HCT116 (cell line): ENCODE results near the gene ZSCAN5C. TPM values are rescaled to one million over a fixed set of nuclear protein-coding genes. Genes with fewer than 3 reads are reported as not detected.
A peak's percentile ranks its signal among the peaks of the same experiment; 100 is the strongest.
"Not testable (repeated sequence)": the region's sequence is repeated elsewhere in the genome, so short reads cannot be mapped to it uniquely, and the experiment has no call there.

ENCODE experiments used
- ATAC-seq: fragments of 200-7000 bp; cut with Tn5 transposase; 2 replicates; pipeline ENCODE4 v1.9.1; 2020; ENCODE audit warnings: mild to moderate bottlenecking, moderate library complexity
- BruUV-seq: library from RNA; stranded (reverse); fragments of 400-500 nt; replicated peaks from 2 replicates; lab custom pipeline; 2021; lab: Mats Ljungman, UMichigan
- CTCF ChIA-PET: fragments of 300-600 bp; sonication (Branson Sonifier 250); formaldehyde crosslinking; loops from one replicate; lab custom pipeline; 2021; ENCODE audit warnings: antibody characterized with exemption; lab: Charles Lee
- POLR2A ChIA-PET: fragments of 300-600, 350-600 bp; sonication (Branson Sonifier 250); formaldehyde crosslinking; loops from one replicate; lab custom pipeline; 2021; ENCODE audit warnings: antibody characterized with exemption; lab: Charles Lee
- RAD21 ChIA-PET, 2 experiments: fragments of 300-600 bp; sonication (Branson Sonifier 250); formaldehyde crosslinking; loops; one replicate each; lab custom pipeline; 2023; ENCODE audit warnings: low total read pairs in 2 of 2; ENCODE audit not compliant: uncharacterized antibody in 2 of 2, unreplicated experiment in 2 of 2, low non-redundant PET in 1 of 2; lab: Charles Lee
- DNase-seq: peaks from one replicate; pipeline ENCODE4 v3.0.0-alpha.2; 2010; ENCODE audit warnings: low read depth, low spot score
- H2AFZ ChIP-seq: fragments of 200-600 bp; shearing (Covaris generic), sonication (generic); 2 replicates; pipeline ENCODE4 v1.6.1; 2017; ENCODE audit warnings: low read depth, mixed run types, mixed read lengths, antibody characterized with exemption, low read length; ENCODE audit not compliant: poor library complexity, severe bottlenecking
- H3K27ac ChIP-seq: 2 replicates; pipeline ENCODE4 v1.5.1; 2012; ENCODE audit warnings: low read depth, low read length
- H3K27me3 ChIP-seq: fragments of 200-600 bp; sonication (generic); 2 replicates; pipeline ENCODE4 v1.6.1; 2016; ENCODE audit warnings: mixed run types, low read length, mixed read lengths; ENCODE audit not compliant: insufficient read depth
- H3K36me3 ChIP-seq, 2 experiments: fragments of 200-500 bp in 1 of 2; fragments of 200-600 bp in 1 of 2; sonication (Bioruptor generic) in 1 of 2; sonication (generic) in 1 of 2; 2 replicates each; pipeline versions ENCODE4 v1.5.1 to v1.6.1; 2014 to 2016; ENCODE audit warnings: low read length in 2 of 2, inconsistent platforms in 1 of 2, mixed read lengths in 1 of 2, mixed run types in 1 of 2; ENCODE audit not compliant: insufficient read depth in 2 of 2, control insufficient read depth in 1 of 2
- H3K4me1 ChIP-seq, 2 experiments: fragments of 200-600 bp in 1 of 2; sonication (generic) in 1 of 2; 2 replicates each; pipeline versions ENCODE4 v1.5.1 to v1.6.1; 2012 to 2017; ENCODE audit warnings: low read length in 2 of 2, inconsistent platforms in 1 of 2, mild to moderate bottlenecking in 1 of 2, mixed read lengths in 1 of 2, mixed run types in 1 of 2, moderate library complexity in 1 of 2; ENCODE audit not compliant: insufficient read depth in 2 of 2, control insufficient read depth in 1 of 2
- H3K4me2 ChIP-seq: fragments of 200-600 bp; sonication (generic); 2 replicates; pipeline ENCODE4 v1.6.1; 2017; ENCODE audit warnings: mixed run types, low read length, mixed read lengths
- H3K4me3 ChIP-seq, 2 experiments: fragments of 200-600 bp in 1 of 2; sonication (generic) in 1 of 2; replicated peaks in 1 of 2; 2 replicates each; pipeline ENCODE4 v1.5.1; 2011 to 2016; ENCODE audit warnings: low read length in 2 of 2, control low read depth in 1 of 2, low read depth in 1 of 2, mild to moderate bottlenecking in 1 of 2, mixed read lengths in 1 of 2, mixed run types in 1 of 2
- H3K79me2 ChIP-seq: fragments of 200-600 bp; sonication (generic); 2 replicates; pipeline ENCODE4 v1.6.1; 2017; ENCODE audit warnings: mild to moderate bottlenecking, mixed run types, low read length, moderate library complexity, mixed read lengths; ENCODE audit not compliant: insufficient read depth
- H3K9ac ChIP-seq: fragments of 200-600 bp; sonication (generic); 2 replicates; pipeline ENCODE4 v1.6.1; 2016; ENCODE audit warnings: low read length, mixed read lengths
- H3K9me2 ChIP-seq: fragments of 200-600 bp; sonication (generic), shearing (Covaris generic); 2 replicates; pipeline ENCODE4 v1.6.1; 2017; ENCODE audit warnings: mixed run types, mild to moderate bottlenecking, moderate library complexity; ENCODE audit not compliant: insufficient read depth
- H3K9me3 ChIP-seq, 2 experiments: fragments of 200-500 bp in 1 of 2; fragments of 200-600 bp in 1 of 2; sonication (Bioruptor generic) in 1 of 2; sonication (generic) in 1 of 2; 2 replicates each; pipeline ENCODE4 v1.6.1; 2014 to 2017; ENCODE audit warnings: low read length in 2 of 2, mixed read lengths in 2 of 2, inconsistent platforms in 1 of 2, low read depth in 1 of 2, mild to moderate bottlenecking in 1 of 2, mixed run types in 1 of 2, moderate library complexity in 1 of 2; ENCODE audit not compliant: control insufficient read depth in 1 of 2, insufficient read depth in 1 of 2
- H4K20me1 ChIP-seq: fragments of 200-600 bp; sonication (generic), shearing (Covaris generic); 2 replicates; pipeline ENCODE4 v1.6.1; 2017; ENCODE audit warnings: mixed run types, mild to moderate bottlenecking, moderate library complexity; ENCODE audit not compliant: insufficient read depth
- CEBPB ChIP-seq: IDR thresholded peaks from 2 replicates; pipeline ENCODE4 v1.6.1; 2012; ENCODE audit warnings: low read depth
- CTCF ChIP-seq, 3 experiments: fragments of 200-600 bp in 1 of 3; sonication (generic) in 1 of 3; IDR thresholded peaks in 2 of 3; conservative IDR thresholded peaks in 1 of 3; 2 replicates each; pipeline ENCODE4 v1.5.1; 2012 to 2017; ENCODE audit warnings: low read depth in 2 of 3, low read length in 2 of 3, antibody characterized with exemption in 1 of 3, borderline replicate concordance in 1 of 3, control low read depth in 1 of 3, mild to moderate bottlenecking in 1 of 3, mixed read lengths in 1 of 3, mixed run types in 1 of 3, moderate library complexity in 1 of 3; ENCODE audit not compliant: insufficient read depth in 1 of 3
- EGR1 ChIP-seq: IDR thresholded peaks from 2 replicates; pipeline ENCODE4 v1.6.1; 2012; ENCODE audit warnings: low read depth
- EZH2 ChIP-seq: fragments of 200-600 bp; sonication (generic); IDR thresholded peaks from 2 replicates; pipeline ENCODE4 v1.6.1; 2017; ENCODE audit warnings: antibody characterized with exemption, mixed run types
- POLR2AphosphoS5 ChIP-seq: IDR thresholded peaks from 2 replicates; pipeline ENCODE4 v1.6.1; 2011; ENCODE audit warnings: mild to moderate bottlenecking, low read depth, low read length, moderate library complexity
- intact Hi-C: fragments of 100-400 bp; cut with micrococcal nuclease; formaldehyde crosslinking; loops from 2 replicates; pipeline ENCODE4 v1.10.0; 2022
- total RNA-seq: library from RNA; stranded (reverse); gene quantifications from one replicate; pipeline ENCODE4 v1.2.1, GENCODE V29; 2021; ENCODE audit not compliant: unreplicated experiment
- TF ChIP-seq, protein P1 (sequence below): IDR thresholded peaks from 2 replicates; pipeline ENCODE4 v1.6.1; 2012

Gene ZSCAN5C
- total RNA-seq, 1 experiment from 2014 or later: not detected

DNA sequence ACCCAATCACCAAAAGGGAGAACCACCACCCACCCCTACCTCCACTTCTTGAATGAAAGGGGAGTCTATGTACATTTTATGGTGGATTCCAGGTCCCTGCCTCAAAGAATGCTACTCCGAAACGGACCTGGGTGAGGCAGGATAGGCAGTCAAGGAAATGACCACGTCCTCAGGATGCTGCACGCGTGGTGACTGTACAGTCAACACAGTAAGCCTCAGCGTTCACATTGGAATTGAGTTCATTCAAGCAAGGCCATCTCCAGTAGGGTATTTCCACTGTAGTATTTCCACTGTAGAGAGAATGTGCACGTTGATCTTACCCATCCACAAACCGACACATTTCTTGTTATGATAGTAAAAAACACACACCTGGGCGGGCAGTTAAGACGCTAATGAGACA is 16.9 kb downstream of the ZSCAN5C start:
- H4K20me1 ChIP-seq: no peaks in the 10 kb centered on the region
- ATAC-seq: no peak
- no peaks in the 10 kb centered on the region for H3K9me3 ChIP-seq
- no peak overlapping the region for H2AFZ ChIP-seq
- intact Hi-C loops: no loop called here
- TF ChIP-seq CTCF (IDR thresholded peaks at IDR 0.05 in 2 of 3, conservative IDR thresholded peaks at IDR 0.05 in 1 of 3; ENCODE audit: borderline replicate concordance in 1 of 3, insufficient read depth in 1 of 3, low read depth in 2 of 3, low read length in 2 of 3): no peak
- TF ChIP-seq CEBPB: no peak
- no peak for TF ChIP-seq EZH2
- no peak for TF ChIP-seq POLR2AphosphoS5
- no peak for TF ChIP-seq EGR1
- TF ChIP-seq, protein P1, sequence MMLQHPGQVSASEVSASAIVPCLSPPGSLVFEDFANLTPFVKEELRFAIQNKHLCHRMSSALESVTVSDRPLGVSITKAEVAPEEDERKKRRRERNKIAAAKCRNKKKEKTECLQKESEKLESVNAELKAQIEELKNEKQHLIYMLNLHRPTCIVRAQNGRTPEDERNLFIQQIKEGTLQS: no peak
- TF ChIP-seq, all 23 proteins: peak for 0
- Histone ChIP-seq H3K4me2 (no peak overlapping the region), H3K4me1 (no peaks in the 10 kb centered on the region), H3K9me2 (no peaks in the 10 kb centered on the region), H3K9ac (no peak overlapping the region), H3K27me3 (no peaks in the 10 kb centered on the region), H3K36me3 (no peaks in the 10 kb centered on the region), H3K4me3 (no peak overlapping the region), H3K79me2 (no peaks in the 10 kb centered on the region), H3K27ac (no peak overlapping the region)
- POLR2A ChIA-PET: no interaction called here
- no peak for DNase-seq
- RAD21 ChIA-PET: no interaction called here
- no TSS peak for BruUV-seq
- CTCF ChIA-PET: no interaction called here

GRCh38 chr19:56221442-56221841 is 19.4 kb downstream of the ZSCAN5C start:
- peak; percentile 77 for ATAC-seq
- POLR2A ChIA-PET, H3K36me3 ChIP-seq, H3K4me3 ChIP-seq, H3K9me2 ChIP-seq, H2AFZ ChIP-seq, DNase-seq, intact Hi-C loops, H3K27ac ChIP-seq, CTCF ChIA-PET, H3K4me1 ChIP-seq, H4K20me1 ChIP-seq, BruUV-seq, H3K79me2 ChIP-seq: not testable (repeated sequence)
- TF ChIP-seq CTCF (IDR thresholded peaks at IDR 0.05 in 2 of 3, conservative IDR thresholded peaks at IDR 0.05 in 1 of 3; ENCODE audit: borderline replicate concordance in 1 of 3, insufficient read depth in 1 of 3, low read depth in 2 of 3, low read length in 2 of 3): peak in 2 of 3 experiments; percentile 45; a peak in 3 of 6 replicates
- TF ChIP-seq, all 23 proteins: peak for 1; not testable (repeated sequence) for 22
- H3K9me3 ChIP-seq, H3K27me3 ChIP-seq, RAD21 ChIA-PET, H3K4me2 ChIP-seq, H3K9ac ChIP-seq: not testable (repeated sequence)
